Trophoblast cell (in vitro differentiated cells and primary cell): ENCODE measurements around the gene PRDM10.
A peak's percentile ranks its signal among the peaks of the same experiment; 100 is the strongest.

ENCODE experiments used
- DNase-seq, 2 donors: peaks; one replicate each; pipeline ENCODE4 v3.0.0-alpha.2; 2016
- H2AFZ ChIP-seq: 2 replicates; pipeline ENCODE4 v1.6.1; 2013; ENCODE audit warnings: low read length, moderate library complexity, mild to moderate bottlenecking; ENCODE audit not compliant: insufficient read depth, poor library complexity
- H2AK5ac ChIP-seq: 2 replicates; pipeline ENCODE4 v1.6.1; 2013; ENCODE audit warnings: mild to moderate bottlenecking, low read length
- H2BK120ac ChIP-seq: 2 replicates; pipeline ENCODE4 v1.6.1; 2013; ENCODE audit warnings: low read length, mild to moderate bottlenecking, moderate library complexity; ENCODE audit not compliant: insufficient read depth, poor library complexity
- H2BK12ac ChIP-seq: 2 replicates; pipeline ENCODE4 v1.6.1; 2013; ENCODE audit warnings: mild to moderate bottlenecking, low read length, moderate library complexity
- H2BK5ac ChIP-seq: 2 replicates; pipeline ENCODE4 v1.6.1; 2013; ENCODE audit warnings: low read length, low read depth, moderate library complexity, mild to moderate bottlenecking; ENCODE audit not compliant: poor library complexity
- H3K14ac ChIP-seq: 2 replicates; pipeline ENCODE4 v1.6.1; 2013; ENCODE audit warnings: mild to moderate bottlenecking, low read length
- H3K18ac ChIP-seq: 2 replicates; pipeline ENCODE4 v1.6.1; 2013; ENCODE audit warnings: mild to moderate bottlenecking, low read length
- H3K23ac ChIP-seq: 2 replicates; pipeline ENCODE4 v1.6.1; 2013; ENCODE audit warnings: low read length
- H3K27ac ChIP-seq: 2 replicates; pipeline ENCODE4 v1.5.1; 2013; ENCODE audit warnings: low read depth, mild to moderate bottlenecking, inconsistent platforms, low read length, moderate library complexity
- H3K27me3 ChIP-seq: 2 replicates; pipeline ENCODE4 v1.6.1; 2013; ENCODE audit warnings: inconsistent platforms, mild to moderate bottlenecking, low read length, moderate library complexity; ENCODE audit not compliant: insufficient read depth
- H3K36me3 ChIP-seq, 2 experiments: 1 replicate in 1 of 2; 2 replicates in 1 of 2; pipeline ENCODE4 v1.6.1; 2013; ENCODE audit warnings: low read length in 2 of 2, mild to moderate bottlenecking in 2 of 2, moderate library complexity in 1 of 2; ENCODE audit not compliant: insufficient read depth in 2 of 2, control insufficient read depth in 1 of 2
- H3K4ac ChIP-seq: 2 replicates; pipeline ENCODE4 v1.6.1; 2013; ENCODE audit warnings: low read depth, mild to moderate bottlenecking, low read length, moderate library complexity
- H3K4me1 ChIP-seq, 2 experiments: 1 replicate in 1 of 2; 2 replicates in 1 of 2; pipeline ENCODE4 v1.6.1; 2013; ENCODE audit warnings: low read length in 2 of 2, mild to moderate bottlenecking in 2 of 2, moderate library complexity in 1 of 2; ENCODE audit not compliant: insufficient read depth in 2 of 2, control insufficient read depth in 1 of 2
- H3K4me2 ChIP-seq: 2 replicates; pipeline ENCODE4 v1.6.1; 2013; ENCODE audit warnings: inconsistent platforms, mild to moderate bottlenecking, low read length, moderate library complexity
- H3K4me3 ChIP-seq: 2 replicates; pipeline ENCODE4 v1.5.1; 2013; ENCODE audit warnings: mild to moderate bottlenecking, low read depth, low read length, inconsistent platforms
- H3K79me1 ChIP-seq: one replicate; pipeline ENCODE4 v1.6.1; 2013; ENCODE audit warnings: low read length
- H3K79me2 ChIP-seq: 2 replicates; pipeline ENCODE4 v1.6.1; 2013; ENCODE audit warnings: low read length, mild to moderate bottlenecking; ENCODE audit not compliant: control insufficient read depth, insufficient read depth, poor library complexity
- H3K9ac ChIP-seq: 2 replicates; pipeline ENCODE4 v1.6.1; 2013; ENCODE audit warnings: mild to moderate bottlenecking, low read length
- H3K9me3 ChIP-seq: 2 replicates; pipeline ENCODE4 v1.6.1; 2013; ENCODE audit warnings: low read depth, mild to moderate bottlenecking, control low read depth, inconsistent platforms, low read length; ENCODE audit not compliant: insufficient read depth
- H4K12ac ChIP-seq: 2 replicates; pipeline ENCODE4 v1.6.1; 2013; ENCODE audit warnings: low read depth, mild to moderate bottlenecking, low read length, moderate library complexity
- H4K8ac ChIP-seq: 2 replicates; pipeline ENCODE4 v1.6.1; 2013; ENCODE audit warnings: low read depth, mild to moderate bottlenecking, low read length, moderate library complexity
- H4K91ac ChIP-seq: one replicate; pipeline ENCODE4 v1.6.1; 2013; ENCODE audit warnings: low read depth, mild to moderate bottlenecking, low read length, moderate library complexity
- WGBS: extraction: QIAGEN DNeasy Blood & Tissue Kit; methylation state at CpG from one replicate; pipeline ENCODE4 v1.1.7; 2013; ENCODE audit warnings: missing lambda C conversion rate; ENCODE audit not compliant: insufficient read length, insufficient coverage; ENCODE audit errors: extremely low coverage; 5-methylcytosine and 5-hydroxymethylcytosine counted together

The PRDM10 gene

DNA sequence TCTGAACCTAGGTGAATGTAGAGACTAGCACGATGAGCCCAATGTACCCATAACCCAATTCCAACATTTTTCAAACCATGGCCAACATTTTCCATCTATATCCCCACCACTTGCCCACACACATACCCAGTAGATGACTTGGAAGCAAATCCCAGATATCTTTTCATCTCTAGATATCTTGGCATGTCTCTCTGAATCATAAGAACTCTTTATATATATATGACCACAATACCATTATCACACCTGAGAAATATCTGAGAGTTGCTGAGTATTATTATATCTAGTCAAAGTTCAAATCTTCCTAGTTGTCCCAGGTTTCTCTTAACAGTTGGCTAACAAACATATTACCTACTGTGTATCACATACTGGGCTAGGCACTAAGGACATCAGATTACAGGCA lies 69.4 kb downstream of the PRDM10 start:
- no peaks in the 10 kb centered on the region for H3K79me2 ChIP-seq
- peaks cover 8 to 19% of the 10 kb centered on the region in 2 experiments for H3K36me3 ChIP-seq
- no peak overlapping the region for H2AK5ac ChIP-seq
- H3K79me1 ChIP-seq, result no peaks in the 10 kb centered on the region
- H3K27me3 ChIP-seq, result no peaks in the 10 kb centered on the region
- no CpG with 5 or more reads among the region's 1 CpG for WGBS
- H3K4ac ChIP-seq, result no peak overlapping the region
- H2BK5ac ChIP-seq, result no peak overlapping the region
- no peak overlapping the region for H3K14ac ChIP-seq
- no peak overlapping the region for H3K18ac ChIP-seq
- H3K23ac ChIP-seq, result no peak overlapping the region
- H3K4me3 ChIP-seq, result no peak overlapping the region
- no peak overlapping the region for H3K9ac ChIP-seq
- no peak overlapping the region for H2AFZ ChIP-seq
- H4K91ac ChIP-seq, result no peak overlapping the region
- no peaks in the 10 kb centered on the region for H3K9me3 ChIP-seq
- H3K4me1 ChIP-seq, result no peaks in the 10 kb centered on the region
- no peak overlapping the region for H4K8ac ChIP-seq
- H4K12ac ChIP-seq, result no peak overlapping the region
- H2BK120ac ChIP-seq, result no peak overlapping the region
- peak in 1 of 2 donors; percentile 54 for DNase-seq
- no peak overlapping the region for H3K27ac ChIP-seq
- H2BK12ac ChIP-seq, result no peak overlapping the region
- no peak overlapping the region for H3K4me2 ChIP-seq

DNA sequence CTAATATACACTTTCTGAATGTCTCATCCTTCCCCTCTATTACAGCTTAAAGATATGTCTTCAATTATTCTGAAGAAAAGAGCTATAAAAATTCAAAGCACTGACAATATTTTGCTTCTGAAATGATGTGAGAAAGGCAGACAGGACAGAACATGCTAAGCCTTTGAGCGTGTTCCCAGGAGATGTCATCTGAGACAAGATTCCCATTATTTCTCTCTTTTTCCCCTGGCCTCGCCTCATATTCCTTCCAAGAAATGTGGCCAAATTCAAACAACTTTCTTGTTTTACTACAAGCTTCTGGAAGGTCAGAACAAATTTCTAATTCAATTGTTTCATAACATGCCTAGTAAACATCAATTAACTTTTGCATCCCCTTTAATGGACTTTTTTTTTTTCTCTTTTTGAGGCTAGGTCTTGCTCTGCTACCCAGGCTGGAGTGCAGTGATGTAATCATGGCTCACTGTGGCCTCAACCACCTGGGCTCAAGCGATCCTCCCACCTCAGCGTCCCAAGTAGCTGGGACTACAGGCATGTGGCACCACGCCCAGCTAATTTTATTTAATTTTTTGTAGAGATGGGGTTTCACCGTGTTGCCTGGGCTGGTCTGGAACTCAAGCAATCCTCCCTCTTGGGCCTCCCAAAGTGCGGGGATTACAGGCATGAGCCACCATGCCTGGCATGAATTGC lies 70.1 kb downstream of the PRDM10 start:
- Histone ChIP-seq H2BK12ac (no peak overlapping the region), H4K91ac (no peak overlapping the region), H3K9ac (no peak overlapping the region), H3K27me3 (no peaks in the 10 kb centered on the region), H3K4me3 (no peak overlapping the region), H3K36me3 (peaks cover 8 to 19% of the 10 kb centered on the region in 2 experiments), H3K14ac (no peak overlapping the region), H2BK120ac (no peak overlapping the region), H4K12ac (no peak overlapping the region), H3K4ac (no peak overlapping the region), H2AFZ (no peak overlapping the region), H3K4me2 (no peak overlapping the region), H3K79me2 (no peaks in the 10 kb centered on the region), H3K27ac (no peak overlapping the region), H2BK5ac (no peak overlapping the region), H2AK5ac (no peak overlapping the region), H3K9me3 (no peaks in the 10 kb centered on the region), H3K79me1 (no peaks in the 10 kb centered on the region), H3K18ac (no peak overlapping the region), H3K4me1 (no peaks in the 10 kb centered on the region), H3K23ac (no peak overlapping the region), H4K8ac (no peak overlapping the region)
- no peak for DNase-seq
- WGBS, result no CpG with 5 or more reads among the region's 7 CpGs

DNA sequence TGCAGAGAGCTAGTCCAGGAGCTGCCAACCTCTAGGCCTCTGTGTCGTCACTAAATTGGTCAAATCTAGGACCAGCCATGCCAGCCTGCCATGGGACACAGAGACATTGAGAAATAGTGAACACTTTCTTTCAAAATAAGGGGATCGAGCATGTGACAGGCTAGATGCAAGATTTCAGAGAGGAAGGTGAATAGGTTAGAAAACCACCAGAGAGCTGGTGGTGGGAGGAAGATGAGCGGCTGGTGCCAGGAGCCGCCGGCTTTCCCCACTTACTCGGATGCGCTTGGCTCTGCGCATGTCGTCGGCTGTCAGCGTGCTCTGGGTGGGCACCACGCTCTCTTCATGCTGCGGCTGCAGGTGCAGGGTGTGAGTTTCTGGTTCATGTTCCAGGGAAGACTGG lies 71.9 kb downstream of the PRDM10 start:
- H2AFZ ChIP-seq, result no peak overlapping the region

DNA sequence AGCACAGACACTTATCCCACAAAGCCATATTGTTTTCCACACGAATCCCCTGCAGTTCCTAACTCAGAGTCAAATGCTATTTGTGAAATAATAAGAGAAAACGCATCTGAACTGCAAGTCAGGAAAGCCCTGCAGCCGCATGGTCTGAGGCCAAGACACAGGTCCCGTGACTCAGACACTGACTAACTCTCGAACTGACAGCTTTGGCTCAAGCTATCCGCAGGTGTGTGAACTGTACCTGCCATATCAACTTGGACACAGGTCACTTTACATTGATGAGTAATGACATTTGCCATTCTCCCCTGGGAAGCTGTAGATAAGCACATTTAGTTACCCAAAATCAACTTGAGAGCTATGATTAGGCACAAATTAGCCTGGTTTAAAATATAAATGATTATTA lies 72.3 kb downstream of the PRDM10 start:
- DNase-seq, result peak; percentile 30 to 46
- Histone ChIP-seq H3K23ac (no peak overlapping the region), H3K36me3 (peaks cover 8 to 20% of the 10 kb centered on the region in 2 experiments), H3K27ac (no peak overlapping the region), H3K4me2 (no peak overlapping the region), H2BK12ac (no peak overlapping the region), H3K4ac (no peak overlapping the region), H4K91ac (no peak overlapping the region), H3K4me3 (no peak overlapping the region), H3K79me2 (no peaks in the 10 kb centered on the region), H3K27me3 (no peaks in the 10 kb centered on the region), H4K8ac (no peak overlapping the region), H3K9me3 (no peaks in the 10 kb centered on the region), H3K18ac (no peak overlapping the region), H3K9ac (no peak overlapping the region), H2AFZ (no peak overlapping the region), H4K12ac (no peak overlapping the region), H2BK5ac (no peak overlapping the region), H2AK5ac (no peak overlapping the region), H3K79me1 (no peaks in the 10 kb centered on the region), H3K14ac (no peak overlapping the region), H2BK120ac (no peak overlapping the region), H3K4me1 (no peaks in the 10 kb centered on the region)
- no CpG with 5 or more reads among the region's 6 CpGs for WGBS

More for the DNA sequence above, 71.9 kb downstream of the PRDM10 start:
- Histone ChIP-seq H3K4me1 (no peaks in the 10 kb centered on the region), H3K27ac (no peak overlapping the region), H2AK5ac (no peak overlapping the region), H2BK5ac (no peak overlapping the region), H3K4me3 (no peak overlapping the region), H4K8ac (no peak overlapping the region), H3K36me3 (peaks cover 8 to 20% of the 10 kb centered on the region in 2 experiments), H3K18ac (no peak overlapping the region), H3K9me3 (no peaks in the 10 kb centered on the region), H3K23ac (no peak overlapping the region), H3K79me2 (no peaks in the 10 kb centered on the region), H3K14ac (no peak overlapping the region), H3K27me3 (no peaks in the 10 kb centered on the region), H3K4ac (no peak overlapping the region), H3K9ac (no peak overlapping the region), H2BK12ac (no peak overlapping the region), H4K12ac (no peak overlapping the region), H3K79me1 (no peaks in the 10 kb centered on the region), H2BK120ac (no peak overlapping the region), H4K91ac (no peak overlapping the region), H3K4me2 (no peak overlapping the region)
- WGBS, result no CpG with 5 or more reads among the region's 13 CpGs
- DNase-seq, result no peak
